KMS-11 (cell line): ENCODE data around the gene ZNF423.

Source experiments
- H2AFZ ChIP-seq: fragments of 200-600 bp; sonication (generic); 2 replicates; pipeline ENCODE4 v1.6.1; 2016; ENCODE audit warnings: antibody characterized with exemption, mixed run types, low read depth
- H3K27ac ChIP-seq: fragments of 200-600 bp; sonication (generic); 2 replicates; pipeline ENCODE4 v1.6.1; 2016; ENCODE audit warnings: mild to moderate bottlenecking, mixed run types
- H3K27me3 ChIP-seq: fragments of 200-600 bp; sonication (generic); 2 replicates; pipeline ENCODE4 v1.6.1; 2017; ENCODE audit warnings: mild to moderate bottlenecking, low read depth, mixed run types, moderate library complexity; ENCODE audit not compliant: insufficient read depth
- H3K36me3 ChIP-seq: fragments of 200-600 bp; sonication (generic); 2 replicates; pipeline ENCODE4 v1.6.1; 2017; ENCODE audit warnings: mild to moderate bottlenecking, mixed run types; ENCODE audit not compliant: insufficient read depth
- H3K4me1 ChIP-seq: fragments of 200-600 bp; sonication (generic); 2 replicates; pipeline ENCODE4 v1.6.1; 2016; ENCODE audit warnings: mild to moderate bottlenecking, low read depth, mixed run types; ENCODE audit not compliant: poor library complexity, severe bottlenecking
- H3K4me2 ChIP-seq: fragments of 200-600 bp; sonication (generic); 2 replicates; pipeline ENCODE4 v1.7.0; 2016; ENCODE audit warnings: mild to moderate bottlenecking, mixed run types
- H3K4me3 ChIP-seq: fragments of 200-600 bp; sonication (generic); IDR thresholded peaks from 2 replicates; pipeline ENCODE4 v1.6.1; 2017; ENCODE audit warnings: low read depth, low read length, mixed read lengths; ENCODE audit not compliant: insufficient read depth
- H3K79me2 ChIP-seq: fragments of 200-600 bp; sonication (generic); 2 replicates; pipeline ENCODE4 v1.6.1; 2016; ENCODE audit warnings: low read depth, mixed run types; ENCODE audit not compliant: insufficient read depth
- H3K9ac ChIP-seq: fragments of 200-600 bp; sonication (generic); 2 replicates; pipeline ENCODE4 v1.6.1; 2016; ENCODE audit warnings: mild to moderate bottlenecking, mixed run types
- H4K20me1 ChIP-seq: fragments of 200-600 bp; sonication (generic); 2 replicates; pipeline ENCODE4 v1.6.1; 2016; ENCODE audit warnings: mild to moderate bottlenecking, mixed run types; ENCODE audit not compliant: insufficient read depth
- TF ChIP-seq, protein P1 (sequence below): fragments of 200-600 bp; sonication (generic); conservative IDR thresholded peaks from 2 replicates; pipeline ENCODE4 v1.6.1; 2017; ENCODE audit warnings: low read depth, mild to moderate bottlenecking, antibody characterized with exemption, low read length, moderate library complexity, mixed read lengths

The ZNF423 gene

DNA sequence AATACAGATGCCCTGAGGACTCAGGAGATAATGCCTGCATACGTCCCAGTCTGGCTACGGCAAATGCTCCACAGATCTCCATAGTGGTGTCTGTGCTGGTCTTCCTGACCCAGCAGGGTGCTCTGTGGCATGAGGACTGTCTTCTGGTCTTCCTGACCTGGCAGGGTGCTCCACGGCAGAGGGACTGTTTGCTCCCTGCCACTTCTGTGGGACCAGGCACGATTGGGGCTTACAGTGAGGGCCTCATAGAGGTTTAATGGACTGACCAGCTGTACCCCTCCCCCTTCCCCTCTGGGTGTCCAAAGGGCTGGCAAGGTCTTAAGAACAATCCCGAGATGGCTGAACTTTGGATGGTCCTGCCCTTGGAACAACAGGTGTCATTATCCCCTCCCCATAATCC lies 359.3 kb downstream of the ZNF423 start:
- no peaks in the 10 kb centered on the region for H3K27me3 ChIP-seq

DNA sequence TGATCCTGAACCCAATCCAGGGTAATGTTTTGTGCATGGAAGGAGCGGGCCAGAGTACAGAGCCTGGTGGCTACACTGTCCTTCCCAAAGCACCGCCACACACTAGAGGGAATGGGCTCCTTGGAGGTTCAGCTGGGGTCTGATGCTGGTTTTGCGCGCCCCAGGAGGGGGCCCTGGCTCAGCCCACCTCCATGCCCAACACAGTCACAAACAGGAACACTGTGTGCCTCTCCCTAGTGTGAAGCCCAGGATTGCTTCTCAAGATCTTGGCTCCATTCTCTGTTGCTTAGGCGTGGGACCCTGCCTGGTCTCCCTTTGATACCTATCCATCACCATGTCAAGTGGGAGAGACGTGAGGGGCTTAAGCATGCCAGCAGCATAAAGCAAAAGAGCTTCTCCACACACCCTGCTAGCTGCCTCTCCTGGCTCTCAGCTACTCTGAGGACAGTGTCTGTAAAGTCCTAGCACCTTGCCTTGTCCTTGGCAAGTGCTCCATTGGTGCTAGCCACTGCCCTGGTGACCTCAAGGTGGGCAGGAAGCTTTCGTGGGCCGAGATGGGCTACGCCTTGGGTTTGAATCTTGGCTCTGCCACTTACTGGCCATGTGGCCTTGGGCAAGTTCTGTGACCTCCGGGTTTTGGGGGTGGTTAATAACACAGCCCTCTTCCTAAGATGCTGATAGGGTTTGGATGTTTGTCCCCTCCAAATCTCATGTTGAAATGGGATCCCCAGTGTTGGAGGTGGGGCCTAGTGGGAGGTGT lies 360.1 kb downstream of the ZNF423 start:
- Histone ChIP-seq H3K27ac (no peak overlapping the region), H3K27me3 (no peaks in the 10 kb centered on the region), H3K36me3 (no peaks in the 10 kb centered on the region), H4K20me1 (no peaks in the 10 kb centered on the region), H3K4me2 (no peak overlapping the region), H3K9ac (no peak overlapping the region), H2AFZ (no peak overlapping the region), H3K4me3 (no peak overlapping the region), H3K4me1 (no peaks in the 10 kb centered on the region), H3K79me2 (no peaks in the 10 kb centered on the region)
- TF ChIP-seq, protein P1, sequence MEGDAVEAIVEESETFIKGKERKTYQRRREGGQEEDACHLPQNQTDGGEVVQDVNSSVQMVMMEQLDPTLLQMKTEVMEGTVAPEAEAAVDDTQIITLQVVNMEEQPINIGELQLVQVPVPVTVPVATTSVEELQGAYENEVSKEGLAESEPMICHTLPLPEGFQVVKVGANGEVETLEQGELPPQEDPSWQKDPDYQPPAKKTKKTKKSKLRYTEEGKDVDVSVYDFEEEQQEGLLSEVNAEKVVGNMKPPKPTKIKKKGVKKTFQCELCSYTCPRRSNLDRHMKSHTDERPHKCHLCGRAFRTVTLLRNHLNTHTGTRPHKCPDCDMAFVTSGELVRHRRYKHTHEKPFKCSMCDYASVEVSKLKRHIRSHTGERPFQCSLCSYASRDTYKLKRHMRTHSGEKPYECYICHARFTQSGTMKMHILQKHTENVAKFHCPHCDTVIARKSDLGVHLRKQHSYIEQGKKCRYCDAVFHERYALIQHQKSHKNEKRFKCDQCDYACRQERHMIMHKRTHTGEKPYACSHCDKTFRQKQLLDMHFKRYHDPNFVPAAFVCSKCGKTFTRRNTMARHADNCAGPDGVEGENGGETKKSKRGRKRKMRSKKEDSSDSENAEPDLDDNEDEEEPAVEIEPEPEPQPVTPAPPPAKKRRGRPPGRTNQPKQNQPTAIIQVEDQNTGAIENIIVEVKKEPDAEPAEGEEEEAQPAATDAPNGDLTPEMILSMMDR, result no peak

More for the DNA sequence above, 359.3 kb downstream of the ZNF423 start:
- Histone ChIP-seq H3K36me3 (no peaks in the 10 kb centered on the region), H3K4me2 (no peak overlapping the region), H3K27ac (no peak overlapping the region), H4K20me1 (no peaks in the 10 kb centered on the region), H3K4me3 (no peak overlapping the region), H3K9ac (no peak overlapping the region), H3K79me2 (no peaks in the 10 kb centered on the region), H3K4me1 (no peaks in the 10 kb centered on the region), H2AFZ (no peak overlapping the region)
- TF ChIP-seq, protein P1, result no peak

DNA sequence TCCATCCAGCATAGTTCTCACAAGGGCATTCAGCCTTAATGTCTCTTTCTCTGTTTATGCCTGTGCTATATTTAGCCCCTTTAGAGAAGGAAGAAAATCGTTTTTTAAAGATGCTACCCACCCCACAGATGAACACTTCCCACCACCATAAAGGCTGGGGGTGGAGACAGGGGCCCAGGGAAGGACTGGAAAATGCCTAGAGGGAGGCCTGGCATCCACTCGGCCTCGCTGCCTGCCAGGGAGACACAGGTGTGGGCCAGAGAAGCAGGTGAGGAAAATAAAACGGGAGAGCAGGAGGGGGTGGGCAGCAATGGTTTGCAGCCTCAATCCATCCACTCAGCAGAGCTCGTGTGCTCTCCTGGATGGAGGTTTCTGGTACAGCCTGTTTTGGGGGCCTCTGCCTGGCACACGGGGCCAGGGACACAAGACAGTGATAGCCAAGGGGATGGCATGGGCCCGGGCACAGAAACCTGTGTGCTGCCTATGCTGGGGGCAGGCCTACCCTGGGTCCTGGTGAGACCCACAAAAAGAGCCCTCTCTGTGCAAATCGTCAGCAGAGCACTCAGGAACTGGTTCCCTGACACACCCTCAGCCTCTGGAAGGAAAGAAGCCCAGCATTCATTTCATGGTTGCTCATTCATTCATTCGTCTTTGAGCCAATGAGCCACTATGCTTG lies 360.9 kb downstream of the ZNF423 start:
- Histone ChIP-seq H3K79me2 (no peaks in the 10 kb centered on the region), H3K27ac (no peak overlapping the region), H3K27me3 (no peaks in the 10 kb centered on the region), H3K4me2 (no peak overlapping the region), H3K9ac (no peak overlapping the region), H3K36me3 (no peaks in the 10 kb centered on the region), H3K4me1 (no peaks in the 10 kb centered on the region), H4K20me1 (no peaks in the 10 kb centered on the region), H2AFZ (no peak overlapping the region), H3K4me3 (no peak overlapping the region)
- TF ChIP-seq, protein P1, result no peak

DNA sequence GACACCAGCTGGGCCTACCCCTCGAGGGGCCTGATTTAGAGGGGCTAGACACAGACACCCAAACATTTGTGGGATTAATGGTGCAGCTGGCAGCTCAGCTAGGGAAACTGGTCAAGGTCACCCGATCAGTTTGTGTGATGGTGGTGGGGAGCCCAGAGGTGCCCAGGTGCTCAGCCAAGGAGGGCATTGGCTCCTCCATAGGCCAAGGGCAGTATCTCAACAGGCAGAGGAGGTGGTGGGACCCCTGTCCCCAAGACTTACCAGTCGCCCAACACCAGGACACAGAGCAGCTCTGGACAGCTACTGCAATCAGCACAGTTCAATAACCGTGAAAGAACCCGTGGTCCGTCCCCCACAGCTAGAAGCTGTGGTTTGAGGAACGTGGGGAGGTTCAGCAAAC lies 361.4 kb downstream of the ZNF423 start:
- Histone ChIP-seq H3K4me3 (no peak overlapping the region), H3K79me2 (no peaks in the 10 kb centered on the region), H2AFZ (no peak overlapping the region), H3K4me2 (no peak overlapping the region), H3K27me3 (no peaks in the 10 kb centered on the region), H3K36me3 (no peaks in the 10 kb centered on the region), H3K27ac (no peak overlapping the region), H4K20me1 (no peaks in the 10 kb centered on the region), H3K4me1 (no peaks in the 10 kb centered on the region), H3K9ac (no peak overlapping the region)
- TF ChIP-seq, protein P1, result no peak
